Thymus (tissue), 14 donors: ENCODE measurements around the gene KIF19. TPM values are rescaled to one million over a fixed set of nuclear protein-coding genes. Genes with fewer than 3 reads are reported as not detected.
"Not testable (repeated sequence)": the region's sequence is repeated elsewhere in the genome, so short reads cannot be mapped to it uniquely, and the experiment has no call there.

Experiments
- DNase-seq, 9 donors: peaks; one replicate each; pipeline ENCODE4 v3.0.0-alpha.2; 2013; ENCODE audit warnings: low spot score in 9 of 9, low read depth in 6 of 9, missing footprints in 1 of 9
- H3K27ac ChIP-seq, 2 donors: one replicate each; pipeline ENCODE4 v1.5.1; 2013; ENCODE audit warnings: control low read depth in 1 of 2, low read depth in 1 of 2, low read length in 1 of 2, mild to moderate bottlenecking in 1 of 2, moderate library complexity in 1 of 2
- H3K27me3 ChIP-seq, 2 donors: one replicate each; pipeline ENCODE4 v1.5.1; 2013; ENCODE audit warnings: low read length in 1 of 2; ENCODE audit not compliant: control insufficient read depth in 2 of 2, insufficient read depth in 1 of 2
- H3K36me3 ChIP-seq, 2 donors: one replicate each; pipeline ENCODE4 v1.5.1; 2013; ENCODE audit warnings: low read length in 1 of 2, mild to moderate bottlenecking in 1 of 2, moderate library complexity in 1 of 2; ENCODE audit not compliant: control insufficient read depth in 2 of 2, insufficient read depth in 2 of 2
- H3K4me1 ChIP-seq, 2 donors: one replicate each; pipeline ENCODE4 v1.5.1; 2013; ENCODE audit warnings: low read length in 2 of 2; ENCODE audit not compliant: control insufficient read depth in 2 of 2, insufficient read depth in 2 of 2
- H3K4me3 ChIP-seq, 2 donors: one replicate each; pipeline ENCODE4 v1.5.1; 2013; ENCODE audit warnings: low read length in 2 of 2, control low read depth in 1 of 2, mild to moderate bottlenecking in 1 of 2
- H3K9me3 ChIP-seq, 2 donors: one replicate each; pipeline ENCODE4 v1.5.1; 2013; ENCODE audit warnings: low read length in 1 of 2, mild to moderate bottlenecking in 1 of 2; ENCODE audit not compliant: control insufficient read depth in 2 of 2, insufficient read depth in 1 of 2
- WGBS: extraction: QIAGEN DNeasy Blood & Tissue Kit; methylation state at CpG from one replicate; pipeline ENCODE4 v1.1.7; 2013; 5-methylcytosine and 5-hydroxymethylcytosine counted together
- long read RNA-seq, 10 donors: transcript quantifications; one replicate each; lab custom pipeline, GENCODE V29; 2026
- polyA plus RNA-seq: library from polyadenylated mRNA; stranded (reverse); fragments of 200-250 nt; gene quantifications from one replicate; pipeline ENCODE4 v1.2.3, GENCODE V29; 2013
- total RNA-seq: library from RNA; stranded (reverse); fragments of 120-200 nt; gene quantifications from one replicate; pipeline ENCODE4 v1.2.4, GENCODE V29; 2013
- donor health status: healthy.

The KIF19 gene
- total RNA-seq (5.2 TPM), polyA plus RNA-seq (4.7 TPM)
- long read RNA-seq, donor 1: 0 reads
- long read RNA-seq, donor 2: 0 reads
- long read RNA-seq, donor 3, partial matches to known transcripts: 0 of 2 reads
- long read RNA-seq, donor 3, other reads (novel, unspliced or antisense): 0 of 2 reads
- long read RNA-seq, donor 4, partial matches to known transcripts: 0 of 2 reads
- long read RNA-seq, donor 4, other reads (novel, unspliced or antisense): 0 of 2 reads
- long read RNA-seq, donor 5, partial matches to known transcripts: 0 of 1 reads
- long read RNA-seq, donor 5, other reads (novel, unspliced or antisense): 0 of 1 reads
- long read RNA-seq, donor 6: 0 reads
- long read RNA-seq, donor 7: 0 reads
- long read RNA-seq, donor 8: 0 reads
- long read RNA-seq, donor 9: 0 reads
- long read RNA-seq, donor 10, partial matches to known transcripts: 0 of 2 reads
- long read RNA-seq, donor 10, other reads (novel, unspliced or antisense): 0 of 2 reads

- peaks cover 2 to 4% of the 10 kb centered on the region in 2 donors for H3K4me1 ChIP-seq
- no peak within 1 kb of the TSS for H3K27ac ChIP-seq
- H3K36me3 ChIP-seq: no peaks in the 10 kb centered on the region
- peak in 7 of 9 donors; percentile 20 to 61 (median 29) for DNase-seq
- H3K27me3 ChIP-seq: peaks cover 23 to 55% of the 10 kb centered on the region in 2 donors
- no peaks in the 10 kb centered on the region for H3K9me3 ChIP-seq
- 4% methylated on average over 73 of the region's 73 CpGs for WGBS
- peak within 1 kb of the TSS; percentile 5 to 36 for H3K4me3 ChIP-seq
Observed at GRCh38 chr17:74325743-74326379, at the start of gene KIF19. TSS of gene KIF19 (plus strand) at chr17:74326226. CDS start at chr17:74326350, 124 bp downstream.

GRCh38 chr17:74276541-74277009 is 49.5 kb upstream of the KIF19 start:
- H3K4me1 ChIP-seq: peaks cover 17 to 34% of the 10 kb centered on the region in 2 donors
- no peaks in the 10 kb centered on the region for H3K9me3 ChIP-seq
- no peak overlapping the region for H3K27ac ChIP-seq
- H3K4me3 ChIP-seq: no peak overlapping the region
- H3K27me3 ChIP-seq: peaks cover 0 to 4% of the 10 kb centered on the region in 2 donors
- DNase-seq: no peak
- no peaks in the 10 kb centered on the region for H3K36me3 ChIP-seq
- WGBS: 94% methylated on average over 5 of the region's 5 CpGs

- Histone ChIP-seq H3K9me3 (no peaks in the 10 kb centered on the region), H3K4me1 (peaks cover 17 to 37% of the 10 kb centered on the region in 2 donors), H3K36me3 (no peaks in the 10 kb centered on the region), H3K27ac (no peak overlapping the region), H3K4me3 (no peak overlapping the region), H3K27me3 (peaks cover 0 to 4% of the 10 kb centered on the region in 2 donors)
- no peak for DNase-seq
- WGBS: 97% methylated on average over 1 of the region's 1 CpG
Observed at GRCh38 chr17:74277935-74278334, 48.1 kb upstream of the KIF19 start.

- not testable (repeated sequence) for H3K4me3 ChIP-seq, H3K36me3 ChIP-seq, DNase-seq, H3K9me3 ChIP-seq, H3K27me3 ChIP-seq, H3K27ac ChIP-seq
- peaks cover 7 to 32% of the 10 kb centered on the region in 2 donors for H3K4me1 ChIP-seq
- WGBS: over 99% methylated on average over 7 of the region's 7 CpGs
Observed at GRCh38 chr17:74279617-74280016, 46.4 kb upstream of the KIF19 start.

- DNase-seq: peak in 1 of 9 donors; percentile 51
Observed at GRCh38 chr17:74280093-74280513, 45.9 kb upstream of the KIF19 start.

GRCh38 chr17:74281799-74282198 is 44.2 kb upstream of the KIF19 start:
- H3K4me3 ChIP-seq: no peak overlapping the region
- H3K9me3 ChIP-seq: no peaks in the 10 kb centered on the region
- no peak for DNase-seq
- no peak overlapping the region for H3K27ac ChIP-seq
- 98% methylated on average over 20 of the region's 20 CpGs for WGBS
- H3K36me3 ChIP-seq: no peaks in the 10 kb centered on the region
- peaks cover 0 to 7% of the 10 kb centered on the region in 2 donors for H3K27me3 ChIP-seq
- H3K4me1 ChIP-seq: peaks cover 4 to 20% of the 10 kb centered on the region in 2 donors

More at GRCh38 chr17:74280093-74280513, 45.9 kb upstream of the KIF19 start:
- H3K27me3 ChIP-seq: peaks cover 0 to 5% of the 10 kb centered on the region in 2 donors
- no peaks in the 10 kb centered on the region for H3K9me3 ChIP-seq
- H3K36me3 ChIP-seq: no peaks in the 10 kb centered on the region
- H3K4me3 ChIP-seq: no peak overlapping the region
- peaks cover 7 to 32% of the 10 kb centered on the region in 2 donors for H3K4me1 ChIP-seq
- no peak overlapping the region for H3K27ac ChIP-seq
- WGBS: 88% methylated on average over 9 of the region's 9 CpGs

GRCh38 chr17:74282274-74282586 is 43.8 kb upstream of the KIF19 start:
- not testable (repeated sequence) for H3K36me3 ChIP-seq, H3K9me3 ChIP-seq, H3K4me3 ChIP-seq, DNase-seq, H3K27ac ChIP-seq, H3K27me3 ChIP-seq
- peaks cover 4 to 20% of the 10 kb centered on the region in 2 donors for H3K4me1 ChIP-seq
- WGBS: 95% methylated on average over 4 of the region's 4 CpGs

GRCh38 chr17:74282587-74283370 is 43.2 kb upstream of the KIF19 start:
- Histone ChIP-seq H3K4me1 (peaks cover 4 to 15% of the 10 kb centered on the region in 2 donors), H3K4me3 (no peak overlapping the region), H3K27ac (no peak overlapping the region), H3K9me3 (no peaks in the 10 kb centered on the region), H3K27me3 (peaks cover 0 to 7% of the 10 kb centered on the region in 2 donors), H3K36me3 (no peaks in the 10 kb centered on the region)
- no peak for DNase-seq
- WGBS: 31% methylated on average over 9 of the region's 9 CpGs
